DND-41 (cell line): ENCODE measurements around the gene ENTREP1.

ENCODE experiments used
- EZH2 ChIP-seq: IDR thresholded peaks from 3 replicates; pipeline ENCODE4 v1.6.1; 2012; ENCODE audit warnings: borderline replicate concordance, low read depth, mild to moderate bottlenecking, moderate library complexity, low read length, inconsistent platforms; ENCODE audit not compliant: severe bottlenecking
- TF ChIP-seq, protein P1 (sequence below): IDR thresholded peaks from 2 replicates; pipeline ENCODE4 v1.5.1; 2012; ENCODE audit warnings: borderline replicate concordance, low read length, moderate library complexity, mild to moderate bottlenecking; ENCODE audit not compliant: poor library complexity, severe bottlenecking; ENCODE audit errors: extremely low read depth

DNA sequence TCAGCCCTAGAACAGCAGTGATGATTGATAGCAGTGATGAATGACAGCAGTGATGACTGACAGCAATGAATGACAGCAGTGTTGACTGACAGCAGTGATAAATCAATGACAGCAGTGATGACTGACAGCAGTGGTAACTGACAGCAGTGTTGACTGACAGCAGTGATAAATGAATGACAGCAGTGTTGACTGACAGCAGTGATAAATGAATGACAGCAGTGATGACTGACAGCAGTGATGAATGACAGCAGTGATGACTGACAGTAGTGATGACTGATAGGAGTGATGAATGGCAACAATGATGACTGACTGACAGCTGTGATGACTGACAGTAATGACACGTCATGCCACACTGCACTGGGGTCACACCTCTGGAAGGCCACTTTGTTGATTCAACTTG is 106.8 kb downstream of the ENTREP1 start:
- TF ChIP-seq, protein P1, sequence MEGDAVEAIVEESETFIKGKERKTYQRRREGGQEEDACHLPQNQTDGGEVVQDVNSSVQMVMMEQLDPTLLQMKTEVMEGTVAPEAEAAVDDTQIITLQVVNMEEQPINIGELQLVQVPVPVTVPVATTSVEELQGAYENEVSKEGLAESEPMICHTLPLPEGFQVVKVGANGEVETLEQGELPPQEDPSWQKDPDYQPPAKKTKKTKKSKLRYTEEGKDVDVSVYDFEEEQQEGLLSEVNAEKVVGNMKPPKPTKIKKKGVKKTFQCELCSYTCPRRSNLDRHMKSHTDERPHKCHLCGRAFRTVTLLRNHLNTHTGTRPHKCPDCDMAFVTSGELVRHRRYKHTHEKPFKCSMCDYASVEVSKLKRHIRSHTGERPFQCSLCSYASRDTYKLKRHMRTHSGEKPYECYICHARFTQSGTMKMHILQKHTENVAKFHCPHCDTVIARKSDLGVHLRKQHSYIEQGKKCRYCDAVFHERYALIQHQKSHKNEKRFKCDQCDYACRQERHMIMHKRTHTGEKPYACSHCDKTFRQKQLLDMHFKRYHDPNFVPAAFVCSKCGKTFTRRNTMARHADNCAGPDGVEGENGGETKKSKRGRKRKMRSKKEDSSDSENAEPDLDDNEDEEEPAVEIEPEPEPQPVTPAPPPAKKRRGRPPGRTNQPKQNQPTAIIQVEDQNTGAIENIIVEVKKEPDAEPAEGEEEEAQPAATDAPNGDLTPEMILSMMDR: no peak
- TF ChIP-seq EZH2: no peak
